B cell (primary cell): ENCODE results near the gene AFF2. TPM values are rescaled to one million over a fixed set of nuclear protein-coding genes. Genes with fewer than 3 reads are reported as not detected.

Experiments used
- ATAC-seq: fragments of 200-7000 bp; cut with Tn5 transposase; one replicate; pipeline ENCODE4 v1.10.0; 2021; ENCODE audit warnings: low read depth, mild to moderate bottlenecking, moderate number of reproducible peaks, moderate library complexity
- CTCF ChIA-PET: fragments of 350-600 bp; sonication (Branson Sonifier 250); formaldehyde crosslinking; loops from one replicate; lab custom pipeline; 2021; ENCODE audit warnings: antibody characterized with exemption, inconsistent platforms; lab: Charles Lee
- POLR2A ChIA-PET: fragments of 350-600 bp; sonication (Branson Sonifier 250); formaldehyde crosslinking; loops from one replicate; lab custom pipeline; 2021; ENCODE audit warnings: antibody characterized with exemption; lab: Charles Lee
- DNase-seq: peaks from one replicate; pipeline ENCODE4 v3.0.0; 2013
- H2AFZ ChIP-seq: 2 replicates; pipeline ENCODE4 v1.6.1; 2012; ENCODE audit warnings: mild to moderate bottlenecking, low read depth, low read length; ENCODE audit not compliant: insufficient read depth, poor library complexity, severe bottlenecking
- H3K27ac ChIP-seq, 2 donors: 1 replicate in 1 of 2; 2 replicates in 1 of 2; pipeline ENCODE4 v1.5.1; 2012 to 2013; ENCODE audit warnings: low read length in 2 of 2, mild to moderate bottlenecking in 2 of 2, moderate library complexity in 1 of 2
- H3K27me3 ChIP-seq, 4 experiments: fragments of 200-600 bp in 1 of 4; sonication (generic) in 1 of 4; replicated peaks in 1 of 4; 1 replicate in 2 of 4; 2 replicates in 2 of 4; pipeline versions ENCODE4 v1.6.1 to v1.7.0; 2013 to 2016; ENCODE audit warnings: low read length in 3 of 4, mild to moderate bottlenecking in 2 of 4, mixed read lengths in 1 of 4, moderate library complexity in 1 of 4; ENCODE audit not compliant: insufficient read depth in 4 of 4, control insufficient read depth in 3 of 4; ENCODE audit errors: control extremely low read depth in 1 of 4
- H3K36me3 ChIP-seq, 2 experiments: replicated peaks in 1 of 2; 1 replicate in 1 of 2; 2 replicates in 1 of 2; pipeline versions ENCODE4 v1.6.1 to v1.7.1; 2013; ENCODE audit warnings: low read length in 1 of 2; ENCODE audit not compliant: insufficient read depth in 2 of 2, control insufficient read depth in 1 of 2; ENCODE audit errors: control extremely low read depth in 1 of 2, extremely low read depth in 1 of 2
- H3K4me1 ChIP-seq, 2 donors: fragments of 200-600 bp in 1 of 2; sonication (generic) in 1 of 2; 1 replicate in 1 of 2; 2 replicates in 1 of 2; pipeline versions ENCODE4 v1.5.1 to v1.6.1; 2013 to 2017; ENCODE audit warnings: low read length in 2 of 2; ENCODE audit not compliant: control insufficient read depth in 2 of 2, insufficient read depth in 2 of 2
- H3K4me2 ChIP-seq: replicated peaks from 2 replicates; pipeline ENCODE3; 2012; ENCODE audit warnings: mild to moderate bottlenecking, low read depth, low read length; ENCODE audit not compliant: poor library complexity, severe bottlenecking
- H3K4me3 ChIP-seq, 5 experiments: fragments of 200-600 bp in 1 of 5; sonication (generic) in 1 of 5; 1 replicate in 3 of 5; 2 replicates in 2 of 5; pipeline versions ENCODE4 v1.5.1 to v1.7.0; 2011 to 2016; ENCODE audit warnings: low read length in 4 of 5, mild to moderate bottlenecking in 4 of 5, low read depth in 2 of 5, control low read depth in 1 of 5, moderate library complexity in 1 of 5; ENCODE audit not compliant: insufficient read depth in 1 of 5; ENCODE audit errors: control extremely low read depth in 1 of 5, extremely low read depth in 1 of 5
- H3K79me2 ChIP-seq: fragments of 200-600 bp; sonication (generic); one replicate; pipeline ENCODE4 v1.6.0; 2016; ENCODE audit warnings: low read length; ENCODE audit not compliant: control insufficient read depth, insufficient read depth
- H3K9ac ChIP-seq: fragments of 200-600 bp; sonication (generic); 2 replicates; pipeline ENCODE4 v1.6.1; 2017; ENCODE audit warnings: mild to moderate bottlenecking, low read length, moderate library complexity
- H3K9me3 ChIP-seq, 3 donors: one replicate each; pipeline versions ENCODE4 v1.6.1 to v1.7.1; 2013; ENCODE audit warnings: low read length in 2 of 3; ENCODE audit not compliant: control insufficient read depth in 2 of 3, insufficient read depth in 1 of 3; ENCODE audit errors: control extremely low read depth in 1 of 3
- H4K20me1 ChIP-seq: 2 replicates; pipeline ENCODE4 v1.6.0; 2012; ENCODE audit warnings: mild to moderate bottlenecking, low read length; ENCODE audit not compliant: insufficient read depth, control insufficient read depth, poor library complexity, severe bottlenecking
- H3K27ac Mint-ChIP-seq: one replicate; pipeline ENCODE4 v1.8.0; 2021; ENCODE audit warnings: mixed read lengths
- H3K27me3 Mint-ChIP-seq: one replicate; pipeline ENCODE4 v1.8.0; 2021; ENCODE audit warnings: mixed read lengths
- H3K4me1 Mint-ChIP-seq: one replicate; pipeline ENCODE4 v1.8.0; 2021; ENCODE audit warnings: mixed read lengths
- H3K4me3 Mint-ChIP-seq: one replicate; pipeline ENCODE4 v1.8.0; 2021; ENCODE audit warnings: mixed read lengths
- H3K9me3 Mint-ChIP-seq: one replicate; pipeline ENCODE4 v1.8.0; 2022; ENCODE audit warnings: mixed read lengths; ENCODE audit not compliant: insufficient read depth
- EZH2 ChIP-seq: IDR thresholded peaks from 2 replicates; pipeline ENCODE4 v1.6.1; 2012; ENCODE audit warnings: borderline replicate concordance, low read depth, mild to moderate bottlenecking, moderate library complexity, low read length; ENCODE audit not compliant: insufficient read depth, poor library complexity, severe bottlenecking
- WGBS: methylation state at CpG from one replicate; pipeline ENCODE4 v1.1.5; 2013; ENCODE audit warnings: missing lambda C conversion rate; ENCODE audit not compliant: insufficient coverage; 5-methylcytosine and 5-hydroxymethylcytosine counted together
- intact Hi-C: fragments of 100-400 bp; cut with micrococcal nuclease; formaldehyde crosslinking; loops from one replicate; pipeline ENCODE4 v1.10.0; 2022
- polyA plus RNA-seq: library from polyadenylated mRNA; depleted of rRNA; stranded (reverse); fragments of >200 nt; gene quantifications from 2 replicates; pipeline ENCODE4 v1.2.3, GENCODE V29; 2012
- total RNA-seq, 2 donors: library from RNA; stranded (reverse); fragments of 120-200 nt in 1 of 2; gene quantifications; 1 replicate in 1 of 2; 2 replicates in 1 of 2; pipeline versions ENCODE4 v1.2.3 to v1.2.4, GENCODE V29; 2013 to 2022
- TF ChIP-seq, protein P1 (sequence below): fragments of 200-600 bp; IDR thresholded peaks from one replicate; pipeline ENCODE4 v1.8.0; 2022; ENCODE audit warnings: antibody characterized with exemption, mild to moderate bottlenecking

The AFF2 gene
- total and polyA plus RNA-seq, 2 donors (not counting 1 experiment from before 2014, with no cell fraction given) = 0.06 to 12.0 TPM

DNA sequence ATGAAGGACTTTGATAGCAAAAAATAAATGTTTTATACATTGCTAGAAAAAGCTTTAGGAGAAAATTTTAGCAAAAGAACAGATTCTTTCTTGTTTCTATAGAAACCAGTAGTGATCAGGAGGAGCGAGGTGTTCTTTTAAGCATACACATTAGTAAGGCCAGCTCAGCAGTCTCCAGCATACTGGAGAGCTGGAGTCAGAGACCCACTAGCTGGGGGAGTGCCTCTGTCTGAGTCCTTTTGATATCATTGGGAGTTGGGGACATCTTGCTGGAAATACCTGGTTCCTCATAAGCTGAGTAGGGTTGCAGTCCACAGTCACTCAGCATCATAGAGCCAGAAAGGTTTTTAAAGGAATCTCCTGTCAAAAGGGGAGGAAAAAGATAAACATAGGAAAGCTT is 67.4 kb downstream of the AFF2 start:
- TF ChIP-seq, protein P1, sequence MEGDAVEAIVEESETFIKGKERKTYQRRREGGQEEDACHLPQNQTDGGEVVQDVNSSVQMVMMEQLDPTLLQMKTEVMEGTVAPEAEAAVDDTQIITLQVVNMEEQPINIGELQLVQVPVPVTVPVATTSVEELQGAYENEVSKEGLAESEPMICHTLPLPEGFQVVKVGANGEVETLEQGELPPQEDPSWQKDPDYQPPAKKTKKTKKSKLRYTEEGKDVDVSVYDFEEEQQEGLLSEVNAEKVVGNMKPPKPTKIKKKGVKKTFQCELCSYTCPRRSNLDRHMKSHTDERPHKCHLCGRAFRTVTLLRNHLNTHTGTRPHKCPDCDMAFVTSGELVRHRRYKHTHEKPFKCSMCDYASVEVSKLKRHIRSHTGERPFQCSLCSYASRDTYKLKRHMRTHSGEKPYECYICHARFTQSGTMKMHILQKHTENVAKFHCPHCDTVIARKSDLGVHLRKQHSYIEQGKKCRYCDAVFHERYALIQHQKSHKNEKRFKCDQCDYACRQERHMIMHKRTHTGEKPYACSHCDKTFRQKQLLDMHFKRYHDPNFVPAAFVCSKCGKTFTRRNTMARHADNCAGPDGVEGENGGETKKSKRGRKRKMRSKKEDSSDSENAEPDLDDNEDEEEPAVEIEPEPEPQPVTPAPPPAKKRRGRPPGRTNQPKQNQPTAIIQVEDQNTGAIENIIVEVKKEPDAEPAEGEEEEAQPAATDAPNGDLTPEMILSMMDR = no peak
- no peak for TF ChIP-seq EZH2
- ChIA-PET CTCF (no interaction called here), POLR2A (no interaction called here)
- Mint-ChIP-seq H3K9me3 (no peaks in the 10 kb centered on the region), H3K4me1 (peaks cover 9% of the 10 kb centered on the region), H3K27ac (no peak overlapping the region), H3K4me3 (no peak overlapping the region), H3K27me3 (no peaks in the 10 kb centered on the region)
- ATAC-seq (no peak), DNase-seq (no peak)
- Histone ChIP-seq H4K20me1 (no peaks in the 10 kb centered on the region), H3K27me3 (peaks cover 0 to 2% (median 0%) of the 10 kb centered on the region in 4 experiments), H3K4me2 (no peak overlapping the region), H3K9me3 (no peaks in the 10 kb centered on the region), H3K79me2 (no peaks in the 10 kb centered on the region), H3K27ac (no peak overlapping the region), H3K4me3 (no peak overlapping the region), H3K4me1 (peaks cover 0 to 5% of the 10 kb centered on the region in 2 donors), H3K36me3 (no peaks in the 10 kb centered on the region), H3K9ac (no peak overlapping the region), H2AFZ (no peak overlapping the region)
- intact Hi-C loops = no loop called here
- no CpG with 5 or more reads among the region's 1 CpG for WGBS

- no peak overlapping the region for H3K4me2 ChIP-seq
- ATAC-seq (no peak), DNase-seq (no peak)
- no peaks in the 10 kb centered on the region for H4K20me1 ChIP-seq
- ChIA-PET CTCF (no interaction called here), POLR2A (no interaction called here)
- no peaks in the 10 kb centered on the region for H3K79me2 ChIP-seq
- no peak overlapping the region for H3K27ac ChIP-seq
- peaks cover 2% of the 10 kb centered on the region for H3K4me1 Mint-ChIP-seq
- no peak overlapping the region for H3K27ac Mint-ChIP-seq
- H2AFZ ChIP-seq = no peak overlapping the region
- intact Hi-C loops = no loop called here
- H3K9me3 Mint-ChIP-seq = no peaks in the 10 kb centered on the region
- no peak overlapping the region for H3K9ac ChIP-seq
- H3K4me3 Mint-ChIP-seq = no peak overlapping the region
- H3K36me3 ChIP-seq = no peaks in the 10 kb centered on the region
- no peaks in the 10 kb centered on the region for H3K27me3 Mint-ChIP-seq
- no peaks in the 10 kb centered on the region for H3K9me3 ChIP-seq
- no peaks in the 10 kb centered on the region for H3K4me1 ChIP-seq
- TF ChIP-seq EZH2 = no peak
- TF ChIP-seq, protein P1 = no peak
- H3K4me3 ChIP-seq = no peak overlapping the region
- WGBS = no CpG with 5 or more reads among the region's 2 CpGs
- peaks cover 0 to 2% (median 0%) of the 10 kb centered on the region in 4 experiments for H3K27me3 ChIP-seq
Measured at GRCh38 chrX:148568763-148569162, 68.3 kb downstream of the AFF2 start.
